NCI-H1694 (cell line): Measurements from ENCODE around the gene RAB10.
"Not testable (repeated sequence)": the region's sequence is repeated elsewhere in the genome, so short reads cannot be mapped to it uniquely, and the experiment has no call there.

ENCODE experiments used
- DNase-seq: peaks from one replicate; lab custom pipeline; 2025; lab: John Stamatoyannopoulos, UW

RAB10 gene

DNA sequence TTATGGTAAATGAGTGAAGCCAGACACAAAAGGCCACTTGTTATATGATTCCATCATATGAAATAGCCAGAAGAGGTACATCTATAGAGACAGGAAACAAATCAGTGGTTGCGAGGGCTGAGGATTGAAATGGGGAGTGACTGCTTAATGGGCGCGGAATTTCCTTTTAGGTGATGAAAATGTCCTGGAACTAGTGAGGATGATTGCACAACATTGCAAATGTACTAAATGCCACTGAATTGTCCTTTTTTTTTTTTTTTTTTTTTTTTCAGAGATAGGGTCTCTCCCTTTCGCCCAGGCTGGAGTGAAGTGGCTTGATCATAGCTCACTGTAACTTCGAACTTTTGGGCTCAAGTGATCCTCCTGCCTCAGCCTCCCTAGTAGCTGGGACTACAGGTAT lies 123.7 kb downstream of the RAB10 start:
- DNase-seq, result no peak

DNA sequence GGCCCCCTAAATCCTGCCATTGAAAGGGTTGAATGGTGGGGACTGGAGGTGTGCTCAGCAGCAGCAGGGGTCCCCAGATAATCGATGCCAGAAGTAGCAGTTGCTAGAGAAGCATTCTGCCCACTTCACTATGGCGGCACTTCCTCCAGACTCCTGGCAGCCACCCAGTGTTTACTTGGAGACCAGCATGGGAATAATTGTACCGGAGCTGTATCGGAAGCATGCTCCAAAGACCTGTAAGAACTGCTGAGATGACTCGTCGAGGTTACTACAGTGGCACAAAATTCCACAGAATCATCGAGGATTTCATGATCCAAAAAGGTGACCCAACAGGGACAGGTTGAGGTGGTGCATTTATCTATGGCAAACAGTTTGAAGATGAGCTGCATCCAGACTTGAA lies 128.0 kb downstream of the RAB10 start:
- no peak for DNase-seq

DNA sequence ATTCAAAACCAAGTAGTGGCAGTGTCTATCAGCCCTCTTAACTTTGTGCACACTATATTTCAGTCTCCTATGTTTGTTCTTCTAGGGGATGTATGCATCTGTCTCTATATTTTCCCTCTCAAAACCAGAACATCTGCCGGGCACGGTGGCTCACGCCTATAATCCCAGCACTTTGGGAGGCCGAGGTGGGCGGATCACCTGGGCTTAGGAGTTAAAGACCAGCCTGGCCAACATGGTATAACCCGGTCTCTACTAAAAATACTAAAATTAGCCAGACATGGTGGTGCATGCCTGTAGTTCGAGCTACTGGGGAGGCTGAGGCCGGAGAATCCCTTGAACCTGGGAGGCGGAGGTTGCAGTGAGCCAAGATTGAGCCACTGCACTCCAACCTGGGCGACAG lies 129.1 kb downstream of the RAB10 start:
- DNase-seq, result no peak

DNA sequence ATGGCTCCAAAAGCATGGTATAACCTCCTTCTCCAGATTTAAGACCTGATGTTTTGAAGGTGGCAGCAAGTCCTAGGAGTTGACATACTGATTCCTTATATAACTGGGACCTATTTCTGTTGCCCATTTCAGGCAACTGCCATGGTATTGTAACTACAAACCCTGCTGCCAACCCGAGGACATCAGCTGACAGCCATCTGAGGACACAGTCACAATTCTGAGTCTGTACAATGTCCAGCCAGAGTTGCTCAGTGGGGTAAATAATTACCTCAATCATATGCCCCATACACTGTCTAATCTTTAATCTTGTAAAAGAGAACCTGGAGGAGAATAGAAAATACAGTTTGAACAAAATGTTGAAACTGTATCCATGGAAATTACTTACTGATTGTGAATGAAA lies 130.3 kb downstream of the RAB10 start:
- DNase-seq, result no peak

DNA sequence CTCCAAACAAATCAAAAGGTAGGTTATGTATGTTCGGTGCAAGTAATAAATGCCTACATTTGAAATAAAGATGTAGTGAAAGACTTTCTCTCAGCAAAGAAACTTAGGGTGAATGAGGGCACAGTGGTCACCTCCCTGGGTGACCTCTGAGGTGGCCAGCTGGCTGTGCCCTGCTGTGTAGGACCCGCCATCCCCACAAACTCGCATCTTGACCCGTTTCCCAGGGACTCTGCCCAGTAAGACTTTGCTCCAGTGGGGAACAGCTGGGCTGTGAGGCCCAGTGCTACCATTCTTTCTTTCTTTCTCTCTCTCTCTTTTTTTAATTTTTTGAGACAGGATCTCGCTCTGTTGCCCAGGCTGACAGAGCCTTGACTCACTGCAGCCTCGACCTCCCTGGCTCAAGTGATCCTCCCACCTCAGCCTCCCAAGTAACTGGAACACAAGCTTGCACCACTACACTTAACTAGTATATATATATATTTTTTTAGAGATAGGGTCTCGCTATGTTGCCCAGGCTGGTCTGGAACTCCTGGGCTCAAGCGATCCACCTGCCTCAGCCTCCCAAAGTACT lies 130.8 kb downstream of the RAB10 start:
- no peak for DNase-seq

DNA sequence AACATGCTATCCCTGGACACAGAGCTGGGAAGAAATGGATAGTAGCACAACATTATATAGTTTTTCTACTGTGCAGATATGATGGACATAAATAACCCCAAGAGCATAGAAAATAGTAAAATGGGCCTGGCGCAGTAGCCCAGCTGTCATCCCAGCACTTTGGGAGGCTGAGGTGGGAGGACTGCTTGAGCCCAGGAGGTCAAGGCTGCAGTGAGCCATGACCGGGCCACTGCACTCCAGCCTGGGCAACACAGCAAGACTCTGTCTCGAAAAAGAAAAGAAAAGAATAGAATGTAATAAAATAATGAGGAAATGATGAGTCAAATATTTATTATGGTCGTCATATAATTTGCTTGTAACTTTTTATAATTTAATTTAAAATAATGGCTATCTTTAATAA lies 131.5 kb downstream of the RAB10 start:
- no peak for DNase-seq

DNA sequence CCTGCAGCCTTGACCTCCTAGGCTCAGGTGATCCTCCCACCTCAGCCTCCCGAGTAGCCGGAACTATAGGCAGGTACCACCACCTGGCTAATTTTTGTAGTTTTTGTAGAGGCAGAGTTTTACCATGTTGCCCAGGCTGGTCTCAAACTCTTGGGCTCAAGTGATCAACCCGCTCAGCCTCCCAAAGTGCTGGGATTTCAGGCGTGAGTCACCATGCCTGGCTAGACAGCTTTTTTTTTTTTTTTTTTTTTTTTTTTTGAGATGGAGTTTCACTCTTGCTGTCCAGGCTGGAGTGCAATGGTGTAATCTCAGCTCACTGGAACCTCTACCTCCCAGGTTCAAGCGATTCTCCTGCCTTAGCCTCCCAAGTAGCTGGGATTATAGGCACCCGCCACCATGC lies 132.7 kb downstream of the RAB10 start:
- DNase-seq, result not testable (repeated sequence)

DNA sequence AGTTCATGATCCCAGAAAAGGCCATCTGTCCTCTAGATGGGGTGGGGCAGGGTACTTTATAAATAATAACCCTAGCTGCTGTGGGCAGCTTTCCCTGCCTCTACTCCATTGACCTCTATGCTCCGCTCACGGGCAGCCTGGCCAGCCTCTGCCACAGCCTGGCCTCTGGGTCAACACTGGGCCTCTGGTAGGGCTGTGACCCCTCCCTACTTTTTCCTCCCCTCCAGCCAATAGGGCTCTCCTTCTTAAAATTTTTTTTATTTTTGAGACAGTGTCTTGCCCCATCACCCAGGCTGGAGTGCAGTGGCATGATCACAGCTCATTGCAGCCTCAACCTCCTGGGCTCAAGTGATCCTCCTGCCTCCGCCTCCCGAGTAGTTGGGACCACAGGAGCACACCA lies 134.9 kb downstream of the RAB10 start:
- no peak for DNase-seq

DNA sequence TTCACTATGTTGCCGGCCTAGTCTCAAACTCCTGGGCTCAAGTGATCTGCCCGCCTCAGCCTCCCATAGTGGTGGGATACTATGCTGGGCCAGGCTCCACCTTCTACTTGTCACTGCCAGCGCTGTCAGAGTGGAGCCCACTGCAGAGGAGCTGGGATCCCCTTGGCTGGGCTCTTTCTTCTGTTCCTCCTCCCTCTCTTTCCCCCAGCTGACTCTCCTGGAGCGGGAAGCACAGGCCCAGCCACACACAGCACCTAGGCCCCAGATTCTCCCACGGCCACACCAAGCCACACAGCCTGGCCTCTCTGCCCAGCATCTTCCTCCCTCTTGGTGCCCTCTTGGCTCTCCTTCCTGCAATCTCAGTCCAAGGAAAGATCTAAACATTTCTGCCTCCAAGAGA lies 135.3 kb downstream of the RAB10 start:
- no peak for DNase-seq

DNA sequence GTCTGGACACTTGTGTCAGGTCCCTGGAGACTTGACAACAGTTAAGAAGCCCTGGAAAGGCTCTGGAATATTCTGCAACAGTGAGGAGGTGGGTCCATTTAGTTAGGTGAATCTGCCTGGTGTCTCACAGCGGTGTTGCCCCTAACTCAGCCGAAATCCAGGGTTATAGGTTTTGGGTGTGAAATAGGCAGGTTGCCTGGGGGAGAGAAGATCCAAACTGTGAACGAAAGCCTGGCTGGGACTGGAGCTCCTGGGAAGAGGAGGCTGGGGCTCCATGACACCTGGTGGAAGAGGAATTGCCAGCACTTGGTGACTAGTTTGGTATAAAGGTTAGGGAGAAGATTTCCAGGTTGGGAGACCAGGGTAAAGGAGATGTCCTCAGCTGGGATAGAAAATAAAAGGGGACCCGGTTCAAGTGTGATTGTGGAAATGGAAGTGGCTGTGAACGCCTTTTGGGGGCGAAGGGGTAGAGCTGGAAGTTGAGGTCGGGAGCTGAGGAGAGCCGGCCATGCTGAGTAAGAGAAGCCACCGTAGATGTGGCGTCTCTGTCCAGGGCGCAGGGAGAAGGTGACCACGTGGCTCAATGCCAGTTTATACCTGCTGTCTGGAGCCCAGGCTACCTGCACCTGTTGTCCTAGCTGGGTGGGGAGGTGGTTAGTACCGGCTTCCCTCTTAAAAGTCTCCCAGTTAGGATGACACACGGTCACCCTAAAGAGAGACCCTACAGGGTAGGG lies 136.0 kb downstream of the RAB10 start:
- DNase-seq, result no peak

DNA sequence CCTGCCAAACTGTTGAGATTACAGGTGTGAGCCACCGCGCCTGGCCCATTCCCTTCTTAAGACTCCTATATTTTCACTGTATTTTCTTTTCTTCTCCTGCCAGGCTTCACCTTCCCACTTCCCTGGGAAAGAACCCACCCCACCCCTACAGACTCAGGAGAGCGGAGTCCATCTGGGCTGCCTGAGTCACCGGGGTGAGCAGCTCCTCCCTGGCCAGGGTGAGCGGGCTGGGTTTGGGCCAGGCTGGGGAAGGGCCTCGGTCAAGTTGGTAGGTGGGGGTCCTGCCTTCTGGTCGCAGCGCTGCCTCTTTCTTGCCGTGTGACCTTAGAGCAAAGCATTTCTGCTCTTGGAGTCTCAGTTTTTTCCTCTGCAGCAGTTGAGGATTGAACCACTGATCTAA lies 136.9 kb downstream of the RAB10 start:
- DNase-seq, result no peak

DNA sequence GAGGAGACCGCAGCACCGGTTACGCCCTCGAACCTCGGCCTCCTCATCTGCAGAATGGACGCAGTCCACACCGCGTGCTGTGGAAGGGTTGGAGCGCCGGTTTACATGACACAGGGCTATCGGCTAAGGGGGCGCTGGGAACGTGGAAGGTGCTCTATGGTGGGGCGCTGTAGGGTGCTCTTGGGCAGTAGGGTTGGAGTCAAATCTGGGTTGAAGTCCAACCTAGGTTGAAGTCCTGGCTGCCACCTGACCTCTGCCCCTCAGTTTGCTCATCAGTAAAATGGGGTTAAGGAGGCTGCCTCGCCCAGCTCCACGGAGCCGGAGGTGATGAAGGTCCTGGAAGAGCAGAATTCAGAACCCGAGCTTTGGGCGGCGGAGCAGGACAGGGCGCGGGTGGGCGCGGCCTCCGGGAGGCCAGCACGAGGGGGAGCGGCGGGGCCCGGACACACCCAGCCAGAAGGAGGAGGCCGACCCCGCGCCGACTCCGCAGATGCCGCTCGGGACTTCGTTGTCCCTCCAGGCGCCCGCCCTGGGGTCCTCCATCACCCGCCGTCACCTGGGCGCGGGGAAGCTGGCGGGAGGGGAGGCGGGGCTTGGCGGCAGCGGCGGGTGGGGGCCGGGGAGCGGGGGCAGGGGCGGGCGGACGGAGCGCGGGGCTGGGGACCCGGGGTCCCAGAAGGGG lies 138.4 kb downstream of the RAB10 start:
- no peak for DNase-seq

DNA sequence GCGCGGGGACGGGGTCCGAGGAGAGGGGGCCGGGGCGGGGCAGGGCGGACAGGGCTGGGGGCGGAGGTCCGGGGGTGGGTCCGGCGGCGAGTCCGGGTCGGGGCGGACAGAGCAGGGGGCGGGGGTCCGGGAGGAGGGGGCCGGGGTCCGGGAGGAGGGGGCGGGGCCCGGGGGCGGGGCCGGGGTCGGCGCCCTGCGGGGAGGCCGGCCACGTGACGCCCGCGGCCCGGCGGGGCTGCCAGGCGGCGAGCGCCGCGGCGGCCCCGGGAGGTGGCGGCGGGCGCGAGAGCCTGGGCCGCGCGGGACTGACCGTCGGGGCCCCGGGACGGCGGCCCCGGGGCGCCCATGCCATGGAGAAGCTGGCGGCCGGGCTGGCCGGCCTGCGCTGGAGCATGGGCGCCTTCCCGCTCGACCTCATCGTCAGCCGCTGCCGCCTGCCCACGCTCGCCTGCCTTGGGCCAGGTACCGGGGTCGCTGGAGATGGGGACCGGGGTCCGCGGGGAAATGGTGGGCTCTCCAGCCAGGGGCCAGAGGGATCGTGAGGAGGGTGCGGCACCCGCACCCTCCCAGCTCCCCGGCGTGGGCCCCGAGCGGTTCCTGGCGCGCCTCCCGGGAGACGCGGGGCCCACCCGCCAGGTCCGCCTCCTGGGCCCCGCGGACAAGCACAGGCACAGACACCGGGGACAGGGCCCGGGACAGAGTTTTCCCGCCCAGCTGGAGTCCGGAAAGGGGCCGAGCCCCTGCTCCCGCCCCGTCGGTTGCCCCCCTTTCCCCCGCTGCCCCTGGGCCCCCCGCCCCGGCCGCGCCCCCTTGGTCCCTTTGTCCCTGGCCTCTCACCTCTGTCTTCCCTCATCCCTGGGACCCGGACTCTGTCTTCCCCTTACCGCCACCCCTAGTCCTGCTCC lies 139.2 kb downstream of the RAB10 start, which contains the start of gene GAREM2:
Gene GAREM2 (plus strand): TSS at position 218 of the 905 bp plus-strand sequence. CDS start 133 bp downstream, at position 351.
- no peak for DNase-seq

DNA sequence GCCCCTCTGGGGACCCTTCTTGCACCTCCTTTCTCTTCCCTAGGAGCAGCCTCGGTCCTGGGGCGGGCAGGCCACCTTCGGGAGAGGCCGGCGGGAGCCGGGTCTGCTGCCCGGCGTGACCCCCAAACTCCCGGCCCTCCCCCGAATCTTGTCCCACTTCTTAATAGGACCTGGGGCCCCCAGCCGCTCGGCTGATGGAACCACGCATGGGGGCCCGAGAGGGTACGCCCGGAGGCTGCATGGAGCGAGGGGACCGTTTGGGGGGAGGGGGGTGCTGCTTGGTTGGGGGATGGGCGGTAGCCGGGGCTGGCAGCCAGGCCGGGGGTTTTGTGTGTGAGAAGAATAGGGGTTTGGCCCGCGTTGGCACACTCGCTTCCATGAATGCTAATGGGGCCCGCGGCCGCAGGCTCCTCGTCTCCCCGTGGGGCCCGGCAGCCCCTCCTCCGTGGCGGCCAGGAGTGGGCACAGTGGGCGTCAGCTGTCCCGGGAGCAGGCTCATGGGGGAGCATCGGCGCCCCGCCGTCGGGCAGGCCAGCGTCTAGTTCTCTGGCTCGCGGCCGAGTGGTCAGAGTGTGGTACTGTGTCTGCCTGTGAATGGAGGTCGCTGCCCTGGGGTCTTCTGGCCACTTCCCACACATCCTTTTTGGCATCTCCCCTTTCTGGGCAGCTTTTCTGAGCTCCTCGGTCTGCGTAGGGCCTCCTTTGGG lies 140.0 kb downstream of the RAB10 start:
- DNase-seq, result no peak

DNA sequence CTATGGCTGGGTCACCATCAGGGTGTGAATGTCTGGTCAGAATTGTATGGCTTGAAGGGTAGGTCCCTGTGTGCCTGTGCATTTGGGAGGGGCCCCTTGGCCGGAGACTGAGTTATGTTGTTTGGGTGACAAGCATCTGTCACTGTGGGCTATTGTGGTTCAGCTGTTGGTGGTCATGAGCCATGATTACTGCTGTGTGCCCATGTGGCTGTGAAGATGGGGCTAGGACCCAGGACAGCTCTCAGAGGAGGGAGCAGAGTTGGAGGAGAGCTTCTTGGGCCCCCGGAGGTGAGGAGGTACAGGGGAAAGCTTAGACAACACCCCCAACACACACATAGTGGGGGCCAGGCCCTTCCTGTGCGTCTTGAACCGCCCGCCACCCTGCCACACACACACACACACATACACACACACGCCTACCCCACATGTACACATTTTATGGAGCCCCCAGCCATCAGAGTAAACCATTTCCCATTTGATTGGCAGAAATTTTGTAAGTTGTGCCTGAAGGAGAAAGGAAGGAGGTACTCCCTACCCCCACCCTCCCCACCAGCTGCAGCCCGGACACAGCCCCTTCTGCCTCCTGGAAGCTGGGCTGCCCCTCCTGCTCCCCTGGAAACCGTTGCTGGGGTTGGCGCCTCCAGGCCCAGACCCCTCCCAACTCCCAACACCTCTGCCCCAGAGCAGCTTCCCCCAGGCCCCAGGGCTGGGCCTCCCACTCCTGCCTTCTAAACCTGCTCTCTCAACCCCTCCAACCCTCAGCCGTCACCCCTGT lies 141.0 kb downstream of the RAB10 start:
- no peak for DNase-seq

DNA sequence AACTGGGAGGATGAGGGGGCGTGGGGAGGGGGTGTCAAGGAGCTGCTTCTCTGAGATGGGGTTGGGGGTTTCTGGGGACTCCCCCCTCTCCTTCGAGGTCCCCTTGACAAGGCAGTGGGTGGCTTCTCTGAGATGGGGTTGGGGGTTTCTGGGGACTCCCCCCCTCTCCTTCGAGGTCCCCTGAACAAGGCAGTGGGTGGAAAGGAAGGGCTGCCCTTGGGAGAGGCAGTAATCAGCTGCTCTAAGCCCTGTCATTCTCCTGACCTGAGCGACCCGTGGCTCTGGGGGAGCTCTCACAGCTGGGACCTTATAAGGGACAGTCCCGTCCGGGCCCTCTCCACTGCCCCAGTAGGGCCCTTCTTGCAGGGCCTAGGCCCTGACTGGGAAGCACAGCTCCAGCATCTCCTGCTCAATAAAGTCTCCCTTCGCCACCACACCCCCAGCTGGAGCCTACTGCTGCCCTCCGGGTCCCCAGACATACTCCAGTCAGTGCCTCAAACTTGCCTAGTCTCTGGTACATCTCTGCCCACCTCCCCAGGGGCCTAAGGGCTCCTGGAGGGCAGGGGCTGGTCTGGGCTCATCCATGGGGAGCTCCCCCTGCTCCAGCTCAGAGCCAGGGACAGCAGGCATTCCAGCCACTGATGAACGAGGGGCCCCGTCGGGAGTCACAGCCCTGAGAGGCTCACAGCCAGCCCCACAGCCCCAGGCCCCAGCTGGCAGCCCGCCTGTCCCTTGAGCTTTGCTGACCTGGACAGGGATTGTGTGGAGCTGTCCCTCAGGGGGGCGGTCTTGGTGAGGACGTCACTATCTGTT lies 141.8 kb downstream of the RAB10 start:
- DNase-seq, result no peak

DNA sequence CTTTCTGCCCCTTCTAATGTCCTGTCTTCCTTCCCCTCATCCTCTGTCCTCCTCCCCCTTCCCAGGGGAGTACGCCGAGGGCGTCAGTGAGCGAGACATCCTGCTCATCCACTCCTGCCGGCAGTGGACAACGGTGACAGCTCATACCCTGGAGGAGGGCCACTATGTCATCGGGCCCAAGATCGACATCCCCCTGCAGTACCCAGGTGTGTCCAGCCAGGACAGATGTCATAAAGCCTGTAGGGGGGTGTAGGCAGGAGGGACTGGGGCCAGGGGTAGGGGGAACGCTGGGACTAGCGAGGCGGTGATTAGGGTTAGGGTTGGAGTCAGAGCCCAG lies 142.4 kb downstream of the RAB10 start:
- DNase-seq, result no peak

DNA sequence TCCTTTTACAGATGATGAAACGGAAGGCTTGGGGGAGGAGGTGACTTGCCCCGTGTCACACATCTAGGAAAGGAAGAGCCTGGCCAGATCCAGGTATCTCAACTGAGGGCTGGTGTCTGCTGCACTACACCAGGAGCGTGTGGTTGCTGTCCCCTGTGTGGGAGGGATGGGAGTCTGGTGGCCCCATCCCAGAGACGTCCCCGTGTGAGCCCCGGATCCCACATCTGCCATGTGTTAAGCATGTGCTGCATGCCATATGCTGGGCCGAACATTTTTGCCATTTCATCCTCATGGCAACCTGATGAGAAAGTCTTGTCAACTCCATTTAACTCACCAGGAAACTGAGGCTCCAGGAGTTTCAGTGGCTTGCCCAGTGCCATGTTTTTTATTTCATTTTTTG lies 143.2 kb downstream of the RAB10 start:
- no peak for DNase-seq

DNA sequence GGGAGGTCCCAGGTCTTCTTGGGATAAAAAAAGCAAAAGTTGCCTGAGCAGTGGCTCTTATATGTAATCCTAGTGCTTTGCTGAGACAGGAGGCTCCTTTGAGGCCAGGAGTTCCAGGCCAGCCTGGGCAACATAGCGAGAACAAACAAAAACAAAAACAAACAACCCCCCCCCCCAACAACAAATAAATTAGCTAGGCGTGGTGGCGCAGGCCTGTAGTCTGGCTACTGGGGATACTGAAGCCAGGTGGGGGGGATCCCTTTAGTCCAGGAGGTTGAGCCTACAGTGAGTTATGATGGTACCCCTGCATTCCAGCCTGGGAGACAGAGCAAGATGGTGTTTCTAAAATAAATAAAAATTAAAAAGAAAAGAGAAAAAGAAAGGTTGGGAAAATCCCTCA lies 144.4 kb downstream of the RAB10 start:
- no peak for DNase-seq

DNA sequence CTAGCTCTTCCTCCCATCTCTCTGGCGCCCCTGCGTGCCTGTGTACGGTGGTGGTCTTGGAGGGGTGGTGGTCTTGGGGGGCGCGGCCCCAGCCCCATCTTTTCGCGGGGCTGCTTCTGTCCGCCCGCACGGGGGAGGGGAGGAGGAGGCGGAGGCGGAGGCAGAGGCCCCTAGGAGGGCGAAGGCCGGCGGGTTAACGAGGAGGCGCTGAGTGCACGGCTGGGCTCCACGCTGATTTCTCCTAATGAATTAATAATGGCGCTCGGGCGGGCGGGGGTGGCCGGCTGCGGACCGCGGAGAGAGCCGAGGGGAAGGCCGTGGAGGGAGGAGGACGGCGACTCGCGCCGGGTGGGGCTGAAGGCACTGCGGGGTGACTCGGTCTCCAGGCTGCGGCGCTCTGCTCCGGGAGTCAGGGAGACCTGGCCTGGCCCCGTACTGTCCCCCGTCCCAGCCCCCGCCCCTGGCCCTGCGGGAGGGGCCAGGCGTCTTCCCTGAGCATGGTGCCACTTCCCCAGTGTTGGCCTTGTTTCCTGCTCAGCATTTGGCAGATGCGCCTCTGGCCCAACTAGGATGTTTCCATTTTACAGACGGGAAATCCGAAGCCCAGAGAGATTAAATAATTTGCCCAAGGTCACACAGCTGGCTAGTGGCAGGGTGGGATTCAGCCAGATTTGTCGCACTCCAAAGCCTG lies 145.0 kb downstream of the RAB10 start:
- no peak for DNase-seq
